Islet precursor cell (in vitro differentiated cells): ENCODE data around the gene POC1B.

Experiments used
- DNase-seq: peaks from one replicate; pipeline ENCODE4 v3.0.0-alpha.2; 2018

The POC1B gene

DNA sequence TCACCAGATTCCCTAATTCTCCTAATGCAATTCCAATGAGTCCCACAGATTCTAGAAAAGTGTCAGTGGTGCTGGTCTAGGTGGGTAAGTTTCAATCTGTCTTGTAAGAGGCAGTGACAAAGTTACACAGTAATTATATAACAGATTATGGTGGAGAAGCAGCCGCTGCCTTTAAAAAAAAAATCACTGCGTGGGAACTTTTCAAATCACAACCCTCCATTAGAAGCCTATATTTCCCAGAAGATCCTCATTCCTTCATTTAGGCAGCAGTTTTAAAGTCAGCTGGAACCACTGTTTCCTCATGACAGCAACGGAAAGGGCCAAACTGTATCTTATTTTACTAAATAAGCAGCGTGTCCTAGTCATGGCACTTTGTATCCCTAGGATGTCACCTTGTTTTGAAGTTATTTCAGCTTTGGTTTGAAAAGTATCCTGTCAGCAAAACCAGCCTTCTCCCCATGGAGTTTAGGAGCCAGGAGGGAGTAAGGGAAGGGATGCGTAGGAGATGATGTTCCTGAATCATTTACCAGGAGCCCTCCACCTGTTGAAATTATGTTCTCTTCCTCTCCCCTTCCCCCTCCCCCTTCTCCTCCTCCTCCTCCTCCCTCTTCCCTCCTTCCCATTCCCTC lies 145.9 kb downstream of the POC1B start:
- DNase-seq, result no peak

DNA sequence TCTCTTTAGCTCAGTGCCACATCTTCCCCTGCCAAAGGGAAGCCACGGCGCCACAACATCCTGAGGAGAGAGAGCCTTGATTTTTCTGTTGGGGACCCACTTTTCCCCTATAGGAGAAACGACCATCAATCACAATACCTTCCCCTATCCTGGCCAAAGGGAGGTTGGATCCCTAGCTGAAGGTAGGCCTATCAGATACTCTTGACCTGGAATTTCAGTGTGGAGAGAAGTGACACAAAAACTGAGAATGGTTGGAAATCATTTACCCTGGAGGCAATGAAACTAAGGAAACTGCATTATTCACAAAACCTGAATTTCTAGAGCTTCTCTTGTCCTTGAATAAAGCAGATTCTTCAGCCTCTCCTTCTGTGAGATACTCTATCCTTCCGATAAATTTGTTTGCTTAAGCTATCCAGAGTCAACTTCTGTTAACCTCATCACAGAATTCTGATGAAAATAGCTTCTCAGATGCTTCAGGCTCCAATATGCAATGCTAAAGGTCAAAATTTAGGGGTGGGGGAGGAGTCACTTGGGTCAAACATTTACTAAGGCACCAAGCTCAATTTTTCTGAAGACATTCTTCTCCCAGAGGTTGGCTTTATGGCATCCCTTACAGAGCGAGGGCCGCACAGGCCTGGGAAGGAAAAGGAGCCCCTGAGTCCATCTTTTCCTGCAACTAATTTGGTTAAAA lies 146.6 kb downstream of the POC1B start:
- no peak for DNase-seq

GRCh38 chr12:89376844-89377243 lies 149.0 kb downstream of the POC1B start:
- no peak for DNase-seq

GRCh38 chr12:89376202-89376529 lies 149.7 kb downstream of the POC1B start:
- no peak for DNase-seq

GRCh38 chr12:89373763-89374572 lies 151.9 kb downstream of the POC1B start:
- DNase-seq, result peak; percentile 29

GRCh38 chr12:89372584-89373370 lies 153.1 kb downstream of the POC1B start:
- DNase-seq, result peak; percentile 80

- DNase-seq, result peak; percentile 92
Measured at GRCh38 chr12:89370850-89371249, 155.0 kb downstream of the POC1B start.

GRCh38 chr12:89370421-89370831 lies 155.4 kb downstream of the POC1B start:
- no peak for DNase-seq
